H1 (cell line): ENCODE results near the gene WDR31. TPM values are rescaled to one million over a fixed set of nuclear protein-coding genes. Genes with fewer than 3 reads are reported as not detected.

Experiments used
- CTCF ChIA-PET: fragments of 300-600 bp; sonication (Branson Sonifier 250); formaldehyde crosslinking; loops from one replicate; lab custom pipeline; 2021; ENCODE audit not compliant: partially characterized antibody; lab: Charles Lee
- POLR2A ChIA-PET: fragments of 300-600 bp; sonication (Branson Sonifier 250); formaldehyde crosslinking; loops from one replicate; lab custom pipeline; 2021; ENCODE audit warnings: inconsistent platforms; ENCODE audit not compliant: partially characterized antibody; lab: Charles Lee
- DNase-seq, 2 experiments: peaks; one replicate each; pipeline versions ENCODE4 v3.0.0 to v3.0.0-alpha.2; 2010 to 2022; ENCODE audit warnings: low spot score in 2 of 2, low read depth in 1 of 2, mixed read lengths in 1 of 2
- FAIRE-seq: peaks from 2 replicates; lab custom pipeline; 2011; peaks lifted over from hg19 to GRCh38; lab: Jason Lieb, UNC
- H2AFZ ChIP-seq: 2 replicates; pipeline ENCODE4 v1.8.1; 2012; ENCODE audit warnings: low read length, inconsistent platforms
- H2AK5ac ChIP-seq: 2 replicates; pipeline ENCODE4 v1.6.1; 2013; ENCODE audit warnings: low read depth, low read length
- H2BK120ac ChIP-seq: replicated peaks from 2 replicates; pipeline ENCODE3; 2013; ENCODE audit warnings: low read depth, low read length, inconsistent platforms
- H2BK12ac ChIP-seq: 2 replicates; pipeline ENCODE4 v1.6.1; 2013; ENCODE audit warnings: low read depth, low read length
- H2BK15ac ChIP-seq: 2 replicates; pipeline ENCODE4 v1.6.1; 2013; ENCODE audit warnings: low read length
- H2BK20ac ChIP-seq: 2 replicates; pipeline ENCODE4 v1.6.1; 2013; ENCODE audit warnings: low read length
- H2BK5ac ChIP-seq: 2 replicates; pipeline ENCODE4 v1.6.1; 2013; ENCODE audit warnings: low read depth, low read length
- H3K14ac ChIP-seq: 2 replicates; pipeline ENCODE4 v1.6.1; 2013; ENCODE audit warnings: inconsistent platforms; ENCODE audit not compliant: insufficient read length
- H3K18ac ChIP-seq: 2 replicates; pipeline ENCODE4 v1.6.1; 2013; ENCODE audit warnings: low read length; ENCODE audit errors: extremely low read depth
- H3K23ac ChIP-seq: 2 replicates; pipeline ENCODE4 v1.6.1; 2013; ENCODE audit warnings: inconsistent platforms; ENCODE audit not compliant: insufficient read length
- H3K23me2 ChIP-seq: 2 replicates; pipeline ENCODE4 v1.6.1; 2013; ENCODE audit warnings: low read depth, low read length
- H3K27ac ChIP-seq: 2 replicates; pipeline ENCODE4 v1.6.1; 2011; ENCODE audit warnings: low read depth, low read length, inconsistent platforms
- H3K27me3 ChIP-seq, 4 experiments: replicated peaks in 1 of 4; 1 replicate in 1 of 4; 2 replicates in 3 of 4; pipeline versions ENCODE4 v1.6.1 to v1.8.1; 2011 to 2013; ENCODE audit warnings: low read length in 3 of 4, mild to moderate bottlenecking in 3 of 4, inconsistent platforms in 2 of 4, mixed read lengths in 2 of 4, moderate library complexity in 1 of 4; ENCODE audit not compliant: control insufficient read depth in 3 of 4, insufficient read depth in 3 of 4; ENCODE audit errors: extremely low read depth in 1 of 4
- H3K36me3 ChIP-seq, 4 experiments: 2 replicates each; pipeline versions ENCODE4 v1.6.1 to v1.8.1; 2011 to 2013; ENCODE audit warnings: mild to moderate bottlenecking in 4 of 4, low read length in 3 of 4, moderate library complexity in 2 of 4, control low read depth in 1 of 4, inconsistent platforms in 1 of 4; ENCODE audit not compliant: insufficient read depth in 4 of 4, control insufficient read depth in 2 of 4
- H3K4ac ChIP-seq: replicated peaks from 2 replicates; pipeline ENCODE3; 2013; ENCODE audit warnings: low read length, low read depth, mixed read lengths, inconsistent platforms; ENCODE audit not compliant: insufficient read length
- H3K4me1 ChIP-seq, 4 experiments: replicated peaks in 1 of 4; 1 replicate in 1 of 4; 2 replicates in 3 of 4; pipeline versions ENCODE4 v1.6.1 to v1.8.1; 2011 to 2013; ENCODE audit warnings: low read length in 3 of 4, inconsistent platforms in 2 of 4, mixed read lengths in 1 of 4; ENCODE audit not compliant: insufficient read depth in 4 of 4, control insufficient read depth in 3 of 4
- H3K4me2 ChIP-seq, 2 experiments: 2 replicates each; pipeline versions ENCODE4 v1.6.1 to v1.8.1; 2011 to 2013; ENCODE audit warnings: low read depth in 2 of 2, low read length in 2 of 2, control low read depth in 1 of 2, inconsistent platforms in 1 of 2, mild to moderate bottlenecking in 1 of 2; ENCODE audit not compliant: insufficient read depth in 1 of 2
- H3K4me3 ChIP-seq, 4 experiments: fragments of 200-600, 300-600 bp in 1 of 4; sonication (generic), shearing (Covaris generic), sonication (Bioruptor Twin) in 1 of 4; 2 replicates each; pipeline versions ENCODE4 v1.5.1 to v1.8.1; 2011 to 2016; ENCODE audit warnings: low read length in 4 of 4, low read depth in 3 of 4, control low read depth in 2 of 4, inconsistent platforms in 2 of 4, mild to moderate bottlenecking in 2 of 4, mixed read lengths in 1 of 4, moderate library complexity in 1 of 4; ENCODE audit not compliant: insufficient read depth in 2 of 4; ENCODE audit errors: extremely low read depth in 1 of 4
- H3K56ac ChIP-seq: replicated peaks from 2 replicates; pipeline ENCODE3; 2013; ENCODE audit warnings: low read depth, mild to moderate bottlenecking, mixed read lengths, low read length, inconsistent platforms; ENCODE audit not compliant: insufficient read length
- H3K79me1 ChIP-seq: 2 replicates; pipeline ENCODE4 v1.6.1; 2013; ENCODE audit warnings: low read depth, low read length, control low read depth
- H3K79me2 ChIP-seq, 2 experiments: 2 replicates each; pipeline versions ENCODE4 v1.6.1 to v1.8.1; 2012 to 2013; ENCODE audit warnings: low read length in 2 of 2, mild to moderate bottlenecking in 2 of 2, inconsistent platforms in 1 of 2; ENCODE audit not compliant: insufficient read depth in 2 of 2, control insufficient read depth in 1 of 2
- H3K9ac ChIP-seq, 4 experiments: replicated peaks in 1 of 4; 1 replicate in 1 of 4; 2 replicates in 3 of 4; pipeline versions ENCODE4 v1.6.1 to v1.8.1; 2011 to 2013; ENCODE audit warnings: low read depth in 3 of 4, low read length in 3 of 4, control low read depth in 2 of 4, mild to moderate bottlenecking in 2 of 4, moderate library complexity in 2 of 4, inconsistent platforms in 1 of 4; ENCODE audit errors: extremely low read depth in 1 of 4
- H3K9me3 ChIP-seq, 2 experiments: 2 replicates each; pipeline versions ENCODE4 v1.6.1 to v1.8.1; 2012 to 2013; ENCODE audit warnings: mild to moderate bottlenecking in 2 of 2, moderate library complexity in 2 of 2, control low read depth in 1 of 2, inconsistent platforms in 1 of 2, low read depth in 1 of 2, low read length in 1 of 2, mixed read lengths in 1 of 2; ENCODE audit not compliant: insufficient read depth in 2 of 2
- H4K20me1 ChIP-seq, 2 experiments: replicated peaks in 1 of 2; 2 replicates each; pipeline versions ENCODE3 to v1.8.1; 2011 to 2013; ENCODE audit warnings: inconsistent platforms in 2 of 2, low read length in 2 of 2, mild to moderate bottlenecking in 1 of 2; ENCODE audit not compliant: insufficient read depth in 2 of 2, control insufficient read depth in 1 of 2
- H4K5ac ChIP-seq: 2 replicates; pipeline ENCODE4 v1.6.1; 2013; ENCODE audit warnings: low read length, low read depth, mixed read lengths, inconsistent platforms; ENCODE audit not compliant: insufficient read length
- H4K8ac ChIP-seq: 2 replicates; pipeline ENCODE4 v1.8.0; 2013; ENCODE audit warnings: mild to moderate bottlenecking, moderate library complexity, low read length, inconsistent platforms; ENCODE audit not compliant: insufficient read depth; ENCODE audit errors: extremely low read depth
- H4K91ac ChIP-seq: replicated peaks from 2 replicates; pipeline ENCODE3; 2013; ENCODE audit warnings: low read length, mixed read lengths, inconsistent platforms; ENCODE audit not compliant: insufficient read length
- CREB1 ChIP-seq: IDR thresholded peaks from 2 replicates; pipeline ENCODE4 v1.6.1; 2012; ENCODE audit warnings: inconsistent platforms
- SP4 ChIP-seq: IDR thresholded peaks from 2 replicates; pipeline ENCODE4 v1.6.1; 2012; ENCODE audit warnings: low read length, inconsistent platforms
- WGBS, 2 experiments: shearing (Covaris generic) in 1 of 2; methylation state at CpG; one replicate each; pipeline versions ENCODE4 v1.1.6 to v1.1.7; 2013 to 2015; ENCODE audit warnings: low lambda C conversion rate in 2 of 2, mixed read lengths in 2 of 2, inconsistent platforms in 1 of 2, low coverage in 1 of 2, missing lambda C conversion rate in 1 of 2; ENCODE audit not compliant: insufficient replicate concordance in 2 of 2, insufficient coverage in 1 of 2, insufficient read length in 1 of 2; ENCODE audit errors: extremely low coverage in 1 of 2, missing lambda C conversion rate in 1 of 2; 5-methylcytosine and 5-hydroxymethylcytosine counted together
- polyA plus RNA-seq, 7 experiments: library from polyadenylated mRNA; depleted of rRNA in 3 of 7; stranded (reverse) in 5 of 7; unstranded in 2 of 7; fragments of >200 nt in 5 of 7; fragments of 200-250 nt in 2 of 7; gene quantifications; 1 replicate in 5 of 7; 2 replicates in 1 of 7; 4 replicates in 1 of 7; pipeline versions ENCODE4 v1.2.1 to v1.2.3, GENCODE V29; 2011 to 2013; ENCODE audit warnings: missing spikeins in 2 of 7, mixed read lengths in 2 of 7
- total RNA-seq: library from RNA; stranded (reverse); fragmentation: NEBNext Ultra II Directional; extraction: Animal tissue kit (Norgen Biotek cat#: 25700); gene quantifications from 2 replicates; pipeline ENCODE4 v1.2.1, GENCODE V29; 2021

WDR31 gene
- total and polyA plus RNA-seq, 2 of the 8 experiments (the other 6 are each of a cell fraction or from before 2014, with no cell fraction given): 0.27 to 0.28 TPM

DNA sequence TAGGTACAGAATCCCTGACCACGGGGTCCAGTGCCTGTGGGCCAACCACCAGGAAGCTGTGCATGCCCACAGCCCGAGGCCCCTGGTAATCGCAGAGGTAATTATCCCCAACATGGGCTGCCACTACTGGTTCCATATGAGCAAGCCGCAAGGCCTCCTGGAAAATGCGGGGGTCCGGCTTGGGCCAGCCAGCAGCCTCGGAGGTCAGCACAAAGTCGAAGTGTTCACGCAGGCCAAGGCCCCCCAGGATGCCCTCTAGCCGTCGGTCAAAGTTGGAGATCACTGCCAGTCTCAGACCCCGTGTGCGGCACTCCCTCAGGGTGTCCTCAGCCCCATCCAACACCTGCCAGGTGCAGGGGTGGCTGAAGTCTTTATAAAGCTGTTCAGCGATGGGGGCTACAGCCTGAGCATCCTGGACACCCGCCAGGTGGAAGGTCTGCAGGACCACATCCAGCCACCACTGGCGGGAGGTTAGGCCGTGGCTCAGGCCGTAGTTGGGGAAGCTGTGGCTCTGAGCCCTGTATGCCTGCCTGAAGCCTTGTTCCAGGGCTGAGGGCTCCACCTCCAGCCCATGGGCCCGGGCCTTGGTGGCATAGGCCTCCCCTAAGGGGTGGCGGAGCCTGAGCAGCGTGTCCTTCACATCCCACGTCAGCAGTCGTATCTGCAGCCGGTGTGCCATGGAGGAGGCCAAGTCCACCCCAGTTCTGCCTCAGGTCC is 33.8 kb upstream of the WDR31 start:
- Histone ChIP-seq H3K4ac (no peak overlapping the region), H2BK120ac (no peak overlapping the region), H2BK15ac (no peak overlapping the region), H3K79me2 (peaks cover 0 to 5% of the 10 kb centered on the region in 2 experiments; a peak in 1 of 4 replicates), H3K4me1 (peaks cover 0 to 5% (median 2%) of the 10 kb centered on the region in 4 experiments; a peak in 3 of 7 replicates), H3K23ac (no peak overlapping the region), H3K9me3 (no peaks in the 10 kb centered on the region), H4K20me1 (peaks cover 0 to 2% of the 10 kb centered on the region in 2 experiments), H4K91ac (no peak overlapping the region), H3K36me3 (peaks cover 0 to 19% (median 2%) of the 10 kb centered on the region in 4 experiments; a peak in 4 of 8 replicates), H3K9ac (no peak overlapping the region; a peak in 1 of 7 replicates), H3K27ac (no peak overlapping the region), H4K5ac (no peak overlapping the region), H3K79me1 (no peaks in the 10 kb centered on the region), H4K8ac (no peak overlapping the region), H3K27me3 (no peaks in the 10 kb centered on the region; a peak in 1 of 7 replicates), H3K14ac (no peak overlapping the region), H2BK12ac (no peak overlapping the region), H3K56ac (no peak overlapping the region), H2BK20ac (no peak overlapping the region), H2AFZ (no peak overlapping the region), H3K23me2 (peaks cover 3% of the 10 kb centered on the region; the same call in 1 of the 2 replicates), H2BK5ac (no peak overlapping the region), H3K4me3 (no peak overlapping the region), H3K4me2 (peak overlapping the region in 1 of 2 experiments; percentile 9; a peak in 1 of 4 replicates), H2AK5ac (no peak overlapping the region), H3K18ac (no peak overlapping the region)
- TF ChIP-seq SP4 (no peak), CREB1 (no peak)
- FAIRE-seq (no peak), DNase-seq (no peak)
- 93% methylated on average over 24 of the region's 24 CpGs; no CpG with 5 or more reads in 1 of the 2 experiments for WGBS, 2 experiments
- ChIA-PET POLR2A (interaction anchor here (0.9 to 1.8 kb wide), 4 partner anchors 11 to 36 kb away, joined by 3 to 6 read pairs (median 3); partner anchors contain the start of genes C9orf43 and POLE3), CTCF (interaction anchor here (1.0 to 1.8 kb wide), 5 partner anchors 17 to 283 kb away, joined by 3 to 4 read pairs (median 4); no protein-coding TSS in a partner anchor)
